EL (cell line): ENCODE results near the gene KLK13.

Experiments
- DNase-seq: peaks from one replicate; pipeline ENCODE4 v3.0.0-alpha.2; 2016

Gene KLK13

GRCh38 chr19:51091895-51092873 lies 27.3 kb upstream of the KLK13 start:
- DNase-seq: no peak

GRCh38 chr19:51091126-51091525 lies 26.2 kb upstream of the KLK13 start:
- no peak for DNase-seq

GRCh38 chr19:51090471-51090870 lies 25.6 kb upstream of the KLK13 start:
- DNase-seq: no peak

DNA sequence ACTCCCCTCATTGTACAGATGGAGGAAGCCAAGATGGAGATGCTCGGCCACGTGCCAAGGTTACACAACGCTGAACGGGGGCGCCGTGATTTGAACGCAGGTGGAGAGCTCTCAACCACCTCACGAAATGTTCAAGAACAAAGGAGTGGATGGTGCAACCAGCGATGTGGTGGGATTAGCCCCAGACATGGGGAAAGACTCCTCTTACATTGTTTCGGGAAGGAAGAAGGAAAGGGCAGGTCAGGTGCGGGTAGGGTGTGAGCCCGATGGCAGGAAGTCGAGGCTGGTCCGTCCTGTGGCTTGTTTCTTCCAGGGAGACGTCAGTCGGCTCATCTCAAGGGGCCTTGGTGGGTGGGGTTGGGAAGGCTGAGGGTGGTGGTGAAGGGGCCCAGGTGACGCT lies 24.9 kb upstream of the KLK13 start:
- DNase-seq: no peak

DNA sequence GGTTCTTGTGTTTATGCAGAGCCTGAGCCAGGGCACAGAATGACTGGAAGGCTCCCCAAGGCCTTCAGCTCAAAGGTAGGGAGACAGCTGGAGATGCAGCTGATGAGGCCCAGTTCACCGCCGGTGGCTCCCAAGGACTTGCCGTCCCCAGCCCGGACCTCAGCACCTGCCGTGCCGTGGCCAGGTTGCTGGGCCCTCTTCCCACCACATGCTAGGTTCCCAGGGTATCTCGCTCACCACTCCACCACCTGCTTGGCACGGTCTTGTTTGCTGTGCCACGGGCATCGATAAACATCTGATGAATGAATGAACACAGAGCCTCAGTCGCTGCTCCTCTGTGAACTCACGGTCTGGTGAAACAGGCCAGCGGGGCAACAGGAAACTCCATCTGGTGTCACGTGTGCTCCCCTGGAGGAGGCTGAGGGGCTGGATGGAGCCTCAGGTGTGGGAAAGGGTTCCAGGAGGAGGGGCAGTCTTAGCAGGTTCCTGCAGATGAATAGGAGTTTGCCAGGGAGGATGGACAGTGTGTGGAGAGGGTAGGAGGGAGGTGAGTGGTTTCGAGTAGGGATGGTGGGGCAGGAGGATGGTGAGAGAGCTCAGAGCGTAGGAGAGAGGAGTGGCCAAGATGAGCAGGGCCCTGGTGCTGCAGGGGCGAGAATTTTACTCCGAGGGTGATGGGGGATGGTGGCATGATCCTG lies 21.4 kb upstream of the KLK13 start:
- no peak for DNase-seq

GRCh38 chr19:51084505-51084904 lies 19.6 kb upstream of the KLK13 start:
- DNase-seq: no peak

DNA sequence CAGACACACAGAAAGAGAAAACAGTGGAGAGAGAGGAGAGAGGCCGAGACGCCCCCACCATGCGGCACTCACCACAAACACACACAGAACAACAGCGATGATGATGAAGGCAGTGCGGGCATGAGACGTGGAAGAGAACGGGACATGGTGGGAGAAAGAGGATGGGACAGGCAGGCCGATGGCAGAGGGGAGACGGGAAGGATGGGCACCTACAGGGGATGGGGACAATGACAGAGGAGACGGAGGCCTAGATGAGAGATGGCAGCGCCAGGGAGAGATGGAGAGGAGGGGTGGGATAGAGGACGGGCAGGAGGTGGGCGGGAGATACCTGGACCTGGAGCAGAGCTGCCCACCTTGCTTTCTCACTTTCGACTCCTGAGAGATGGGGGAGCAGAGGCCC lies 18.9 kb upstream of the KLK13 start:
- no peak for DNase-seq

DNA sequence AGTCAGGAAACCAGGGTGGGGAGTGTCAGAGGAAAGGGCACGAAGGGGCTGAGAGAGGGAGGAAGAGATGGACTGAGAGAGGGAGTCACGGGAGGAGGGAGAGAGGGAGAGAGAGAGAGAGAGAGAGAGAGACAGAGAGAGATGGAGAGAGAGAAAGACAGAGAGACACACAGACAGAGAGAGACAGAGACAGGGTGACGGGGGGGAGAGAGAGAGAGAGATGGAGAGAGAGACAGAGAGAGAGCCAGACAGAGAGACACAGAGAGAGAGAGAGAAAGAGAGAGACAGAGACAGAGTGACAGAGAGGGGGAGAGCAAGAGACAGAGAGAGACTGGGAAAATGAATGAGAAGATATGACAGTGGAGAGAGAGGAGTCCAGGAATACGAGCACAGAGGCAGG lies 18.3 kb upstream of the KLK13 start:
- DNase-seq: no peak

- DNase-seq: no peak
These were observed 17.7 kb upstream of the KLK13 start, which contains the start of gene KLK14 for GRCh38 chr19:51082611-51083010. TSS of gene KLK14 (minus strand) at chr19:51082887. CDS start at chr19:51082614, 273 bp downstream.

- no peak for DNase-seq
These were observed 16.6 kb upstream of the KLK13 start for GRCh38 chr19:51081476-51081875.

GRCh38 chr19:51079481-51080110 lies 14.7 kb upstream of the KLK13 start:
- DNase-seq: no peak

DNA sequence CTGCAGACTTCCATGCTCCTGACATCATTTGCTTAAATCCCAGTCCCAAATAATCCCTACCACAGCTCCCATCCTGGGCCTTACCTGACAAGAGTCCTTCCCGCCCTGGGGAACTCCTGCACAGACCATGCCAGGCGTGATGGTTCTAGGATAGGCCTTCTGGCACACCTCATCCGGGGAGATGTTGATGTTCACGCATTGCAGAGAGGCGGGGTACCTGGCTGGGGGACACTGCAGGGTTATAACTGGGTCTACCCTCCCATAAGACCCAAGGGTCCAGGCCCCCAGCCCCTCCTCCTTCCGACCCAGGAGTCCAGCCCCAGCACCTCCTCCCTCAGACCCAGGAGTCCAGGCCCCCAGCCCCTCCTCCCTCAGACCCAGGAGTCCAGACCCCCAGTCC lies 13.8 kb upstream of the KLK13 start:
- no peak for DNase-seq

DNA sequence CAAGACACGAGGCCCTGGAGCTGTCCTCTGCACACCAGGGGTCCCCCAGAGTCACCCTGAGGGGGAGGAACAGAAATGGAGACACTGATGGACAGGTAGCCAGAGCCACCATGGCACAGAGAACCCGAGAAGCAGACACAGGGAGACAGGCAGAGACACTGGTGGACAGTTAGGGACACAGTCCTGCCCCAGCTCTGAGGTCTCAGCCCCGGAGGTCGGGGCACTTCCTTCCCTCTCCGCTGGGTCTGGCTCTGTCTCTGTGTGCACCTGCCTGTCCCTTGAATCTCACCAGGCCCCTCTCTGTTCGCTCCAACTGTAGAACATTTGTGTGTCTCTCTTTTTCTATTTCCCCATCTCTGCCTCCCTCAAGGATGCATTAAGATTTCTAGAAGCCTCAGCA lies 13.2 kb upstream of the KLK13 start:
- DNase-seq: no peak

DNA sequence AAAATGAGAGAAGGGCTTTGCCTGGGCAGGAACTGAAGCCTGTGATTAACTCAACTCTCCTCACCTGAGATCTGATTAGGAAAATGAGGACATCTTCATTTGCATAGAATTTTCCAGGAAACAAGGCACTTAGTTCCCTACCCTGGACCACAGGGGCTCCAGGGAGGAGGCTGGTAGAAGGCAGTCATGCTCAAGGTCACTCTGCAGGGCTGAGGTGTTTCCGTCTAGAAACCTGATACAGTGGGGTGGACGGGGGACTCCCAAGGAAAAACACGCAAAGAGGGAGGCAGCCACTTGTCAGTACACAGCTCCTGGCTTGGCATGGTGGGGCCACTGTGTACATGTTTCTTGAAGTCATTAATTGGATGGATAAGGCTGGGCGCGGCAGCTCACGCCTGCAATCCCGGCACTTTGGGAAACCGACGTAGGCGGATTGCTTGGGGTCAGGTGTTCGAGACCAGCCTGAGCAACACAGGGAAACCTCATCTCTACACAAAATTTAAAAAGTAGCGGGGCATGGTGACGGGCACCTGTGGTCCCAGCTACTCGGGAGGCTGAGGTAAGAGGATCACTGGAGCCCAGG lies 11.8 kb upstream of the KLK13 start:
- no peak for DNase-seq

GRCh38 chr19:51075998-51076397 lies 11.1 kb upstream of the KLK13 start:
- DNase-seq: no peak

DNA sequence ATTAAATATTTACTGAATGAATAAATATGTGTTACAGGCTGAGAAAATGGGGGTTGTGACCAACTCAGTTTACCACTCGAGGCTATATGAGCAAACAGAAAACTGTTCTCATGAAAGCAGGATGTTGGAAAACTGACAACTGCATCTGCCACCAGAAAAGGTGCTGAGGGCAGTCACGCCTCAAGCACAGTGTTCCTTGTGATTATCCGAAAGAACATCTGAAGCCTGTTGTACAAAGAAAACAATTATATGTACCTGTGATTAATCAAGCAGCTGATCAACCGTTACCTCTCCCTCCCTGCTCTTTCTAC lies 6.2 kb upstream of the KLK13 start:
- no peak for DNase-seq

GRCh38 chr19:51070334-51071094 lies 5.6 kb upstream of the KLK13 start:
- DNase-seq: no peak

DNA sequence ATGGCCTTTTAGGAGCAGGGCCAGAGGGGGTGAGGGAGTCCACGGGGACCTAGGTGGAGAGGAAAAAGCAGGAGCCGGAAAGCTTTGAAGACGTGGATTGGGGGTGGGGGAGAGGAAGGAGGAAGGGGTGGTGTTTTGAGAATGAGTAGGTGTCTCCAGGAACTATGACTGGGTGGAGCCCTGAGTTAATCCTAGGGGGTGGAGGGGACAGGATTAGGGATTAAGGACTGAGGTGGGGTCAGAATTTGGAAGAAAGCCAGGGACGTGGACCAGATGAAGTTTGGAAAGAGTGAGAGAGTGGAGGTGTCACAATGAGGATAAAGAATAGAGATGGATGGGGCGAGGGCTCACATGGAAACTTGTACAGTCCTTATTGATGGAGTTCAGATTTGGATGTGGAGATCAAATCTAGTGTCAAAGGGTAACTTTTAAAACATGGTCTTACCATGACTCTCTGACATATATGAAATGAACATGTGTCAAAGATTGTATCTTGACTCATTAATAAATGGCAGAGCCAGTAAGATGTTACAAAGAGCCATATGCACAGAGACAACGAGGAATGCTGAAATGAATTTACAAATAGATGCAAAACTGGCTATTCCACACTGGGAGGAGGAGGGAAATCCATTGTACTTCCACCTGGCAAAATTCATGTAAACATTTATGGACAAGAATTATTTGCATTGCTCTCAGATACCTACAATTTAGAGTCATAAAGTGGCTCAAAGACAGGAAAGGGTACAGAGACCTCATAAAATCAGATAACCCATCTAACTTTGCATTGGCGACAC lies 1.7 kb upstream of the KLK13 start:
- DNase-seq: no peak

DNA sequence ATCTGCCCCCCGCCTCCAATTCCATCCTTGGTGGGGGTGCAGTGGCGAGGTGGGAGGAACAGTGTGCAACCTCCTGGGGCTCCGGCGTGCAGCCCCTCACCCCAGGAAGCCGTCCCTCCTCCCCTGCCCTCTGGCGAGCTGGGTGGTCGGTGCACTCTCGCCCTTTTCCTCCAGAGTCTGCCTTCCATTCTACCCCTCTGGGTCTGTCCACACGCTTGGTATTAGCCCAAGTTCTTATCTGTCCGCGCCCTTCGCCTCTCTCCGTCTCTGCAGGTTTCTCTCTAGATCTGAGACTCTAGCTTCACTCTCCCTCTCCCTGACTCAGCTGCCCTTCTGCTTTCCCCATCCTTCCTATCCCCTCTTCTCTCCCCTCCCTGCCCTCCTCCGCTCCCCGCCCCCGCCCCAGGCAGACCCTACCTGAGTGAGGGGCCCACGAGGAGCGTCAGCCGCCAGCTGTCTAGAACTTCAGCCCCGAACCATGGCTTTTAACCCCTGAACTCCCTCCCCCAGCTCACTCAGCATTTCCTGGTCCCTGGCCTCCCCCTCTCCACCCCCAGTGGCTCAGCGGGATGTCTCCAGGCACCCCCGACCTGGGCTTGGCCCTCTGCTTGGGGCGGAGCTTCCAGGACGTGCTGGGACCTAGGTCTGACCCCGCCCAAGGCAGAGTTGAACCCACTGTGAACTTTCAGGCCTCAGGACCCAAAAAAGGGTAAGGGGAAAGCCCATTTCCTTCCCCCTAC lies 499 bp upstream of the KLK13 start:
- no peak for DNase-seq

- no peak for DNase-seq
These were observed 1.2 kb downstream of the KLK13 start for GRCh38 chr19:51063664-51064063.

DNA sequence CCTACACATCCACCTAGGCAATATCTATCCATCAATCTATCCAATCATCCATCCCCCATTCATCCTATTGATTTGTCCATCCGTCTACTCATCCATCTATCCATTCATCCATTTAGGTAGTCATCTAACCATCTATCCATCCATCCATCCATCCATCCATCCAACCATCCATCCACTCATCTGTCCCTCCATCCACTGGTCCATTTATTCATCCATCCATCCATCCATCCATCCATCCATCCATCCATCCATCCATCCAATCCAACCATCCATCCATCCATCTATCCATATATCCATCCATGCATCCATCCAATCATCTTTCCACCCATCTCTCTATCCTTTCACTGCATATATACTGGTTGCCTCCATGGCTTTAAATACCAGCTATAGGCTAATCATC lies 3.9 kb downstream of the KLK13 start:
- DNase-seq: no peak
